GM21786 (cell line): ENCODE data around the gene MIF4GD.

Experiments
- ATAC-seq: cut with Tn5 transposase; IDR thresholded peaks from one replicate; pipeline ENCODE4 v1.9.1; 2021; ENCODE audit not compliant: unreplicated experiment

Gene MIF4GD

GRCh38 chr17:75238020-75238580 is 32.9 kb downstream of the MIF4GD start:
- no peak for ATAC-seq

GRCh38 chr17:75237100-75238014 is 33.7 kb downstream of the MIF4GD start:
- no peak for ATAC-seq

GRCh38 chr17:75232786-75233185 is 38.2 kb downstream of the MIF4GD start:
- ATAC-seq: no peak

GRCh38 chr17:75231741-75232464 is 39.1 kb downstream of the MIF4GD start:
- no peak for ATAC-seq

- no peak for ATAC-seq
Measured at GRCh38 chr17:75231071-75231470, 40.0 kb downstream of the MIF4GD start.

GRCh38 chr17:75228847-75229246 is 42.2 kb downstream of the MIF4GD start:
- ATAC-seq: no peak

- ATAC-seq: no peak
Measured at GRCh38 chr17:75228305-75228704, 42.7 kb downstream of the MIF4GD start.

- no peak for ATAC-seq
Measured at GRCh38 chr17:75227729-75228128, 43.3 kb downstream of the MIF4GD start.

GRCh38 chr17:75225016-75225415 is 46.0 kb downstream of the MIF4GD start:
- no peak for ATAC-seq

GRCh38 chr17:75219815-75220214 is 51.2 kb downstream of the MIF4GD start:
- ATAC-seq: no peak

GRCh38 chr17:75218131-75218530 is 52.9 kb downstream of the MIF4GD start:
- no peak for ATAC-seq
